OCI-LY1 (cell line): Measurements from ENCODE around the gene SNX20.

Experiments used
- CTCF ChIP-seq: fragments of 200-600 bp; sonication (generic), shearing (Covaris generic); IDR thresholded peaks from 2 replicates; pipeline ENCODE4 v1.5.1; 2017; ENCODE audit warnings: mild to moderate bottlenecking, antibody characterized with exemption, low read length, moderate library complexity, mixed read lengths
- EZH2 ChIP-seq: fragments of 200-600 bp; sonication (generic), shearing (Covaris generic); IDR thresholded peaks from 2 replicates; pipeline ENCODE4 v1.8.0; 2017; ENCODE audit warnings: borderline replicate concordance, mixed run types, mild to moderate bottlenecking, antibody characterized with exemption, low read length, moderate library complexity, mixed read lengths

- TF ChIP-seq CTCF, result no peak
- TF ChIP-seq EZH2, result no peak
These were observed 49.7 kb downstream of the SNX20 start for GRCh38 chr16:50631249-50631984.
